HEK293 (cell line): ENCODE measurements around the gene UNC45B.

Experiments
- REPIN1 ChIP-seq: fragments of 450-650 bp; formaldehyde crosslinking; IDR thresholded peaks from 2 replicates; pipeline ENCODE4 v1.5.1; 2017; ENCODE audit warnings: missing biosample characterization, missing genetic modification characterization, low read depth
- YY1 ChIP-seq: fragments of 450-650 bp; formaldehyde crosslinking; IDR thresholded peaks from 2 replicates; pipeline ENCODE4 v1.5.1; 2018; ENCODE audit warnings: missing biosample characterization, missing genetic modification characterization
- ZNF23 ChIP-seq: fragments of 450-650 bp; formaldehyde crosslinking; IDR thresholded peaks from 2 replicates; pipeline ENCODE4 v1.5.1; 2016; ENCODE audit warnings: missing biosample characterization, missing genetic modification characterization, borderline replicate concordance
- ZNF274 ChIP-seq, 2 experiments: fragments of 200-500 bp in 1 of 2; fragments of 450-650 bp in 1 of 2; sonication (Bioruptor generic) in 1 of 2; formaldehyde crosslinking in 1 of 2; IDR thresholded peaks; 2 replicates each; pipeline versions ENCODE4 v1.5.1 to v1.6.1; 2014 to 2016; ENCODE audit warnings: borderline replicate concordance in 1 of 2, inconsistent platforms in 1 of 2, low read length in 1 of 2, missing biosample characterization in 1 of 2, missing genetic modification characterization in 1 of 2
- TF ChIP-seq, protein P1 (sequence below): fragments of 450-650 bp; formaldehyde crosslinking; IDR thresholded peaks from 2 replicates; pipeline ENCODE4 v1.5.1; 2016; ENCODE audit warnings: missing biosample characterization, missing genetic modification characterization
- TF ChIP-seq, protein P2 (sequence below): fragments of 450-650 bp; formaldehyde crosslinking; IDR thresholded peaks from 2 replicates; pipeline ENCODE4 v1.5.1; 2016; ENCODE audit warnings: missing biosample characterization, missing genetic modification characterization
- TF ChIP-seq, protein P3 (sequence below): fragments of 450-650 bp; formaldehyde crosslinking; IDR thresholded peaks from 2 replicates; pipeline ENCODE4 v1.5.1; 2016; ENCODE audit warnings: missing biosample characterization, missing genetic modification characterization, low read depth

DNA sequence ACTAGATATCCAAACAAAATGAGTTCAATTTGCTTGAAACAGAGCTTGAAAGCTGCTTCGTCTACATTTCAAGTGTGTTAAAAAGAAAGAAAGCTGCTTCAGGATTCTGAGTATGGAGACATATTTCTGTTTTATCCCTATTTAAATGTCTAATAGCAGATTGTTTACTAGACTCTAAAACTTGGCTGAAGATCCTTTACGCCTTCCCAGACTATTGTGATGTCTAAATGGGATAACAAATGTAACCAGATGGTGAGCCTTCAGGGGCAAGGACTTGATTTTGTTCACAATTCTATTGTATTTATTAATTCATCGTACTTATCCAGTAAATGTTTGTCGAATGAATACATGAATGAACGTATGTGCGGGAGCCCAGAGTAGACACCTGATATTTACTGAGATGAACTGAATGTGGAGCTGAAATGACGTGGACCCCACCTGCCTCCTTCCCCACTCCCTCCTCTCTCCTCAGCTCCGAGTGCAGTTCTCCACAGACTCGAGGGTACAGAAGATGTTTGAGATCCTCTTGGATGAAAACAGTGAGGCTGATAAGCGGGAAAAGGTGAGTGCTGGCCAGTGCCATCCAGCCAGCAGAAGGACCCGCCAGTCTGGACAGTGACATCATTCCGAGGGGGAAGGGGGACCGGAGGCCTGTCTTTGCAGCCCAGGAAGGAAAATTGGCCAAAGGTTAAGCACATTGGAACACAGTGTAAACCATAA is 5.0 kb downstream of the UNC45B start:
- no peak for TF ChIP-seq ZNF274 (IDR thresholded peaks at IDR 0.05; ENCODE audit: low read length)
- TF ChIP-seq ZNF274 (tag by site-specific recombination; IDR thresholded peaks at IDR 0.05; ENCODE audit: borderline replicate concordance), result no peak
- TF ChIP-seq, protein P1, sequence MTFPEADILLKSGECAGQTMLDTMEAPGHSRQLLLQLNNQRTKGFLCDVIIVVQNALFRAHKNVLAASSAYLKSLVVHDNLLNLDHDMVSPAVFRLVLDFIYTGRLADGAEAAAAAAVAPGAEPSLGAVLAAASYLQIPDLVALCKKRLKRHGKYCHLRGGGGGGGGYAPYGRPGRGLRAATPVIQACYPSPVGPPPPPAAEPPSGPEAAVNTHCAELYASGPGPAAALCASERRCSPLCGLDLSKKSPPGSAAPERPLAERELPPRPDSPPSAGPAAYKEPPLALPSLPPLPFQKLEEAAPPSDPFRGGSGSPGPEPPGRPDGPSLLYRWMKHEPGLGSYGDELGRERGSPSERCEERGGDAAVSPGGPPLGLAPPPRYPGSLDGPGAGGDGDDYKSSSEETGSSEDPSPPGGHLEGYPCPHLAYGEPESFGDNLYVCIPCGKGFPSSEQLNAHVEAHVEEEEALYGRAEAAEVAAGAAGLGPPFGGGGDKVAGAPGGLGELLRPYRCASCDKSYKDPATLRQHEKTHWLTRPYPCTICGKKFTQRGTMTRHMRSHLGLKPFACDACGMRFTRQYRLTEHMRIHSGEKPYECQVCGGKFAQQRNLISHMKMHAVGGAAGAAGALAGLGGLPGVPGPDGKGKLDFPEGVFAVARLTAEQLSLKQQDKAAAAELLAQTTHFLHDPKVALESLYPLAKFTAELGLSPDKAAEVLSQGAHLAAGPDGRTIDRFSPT (tag by site-specific recombination), result no peak
- TF ChIP-seq YY1 (tag by site-specific recombination), result no peak
- TF ChIP-seq, protein P2, sequence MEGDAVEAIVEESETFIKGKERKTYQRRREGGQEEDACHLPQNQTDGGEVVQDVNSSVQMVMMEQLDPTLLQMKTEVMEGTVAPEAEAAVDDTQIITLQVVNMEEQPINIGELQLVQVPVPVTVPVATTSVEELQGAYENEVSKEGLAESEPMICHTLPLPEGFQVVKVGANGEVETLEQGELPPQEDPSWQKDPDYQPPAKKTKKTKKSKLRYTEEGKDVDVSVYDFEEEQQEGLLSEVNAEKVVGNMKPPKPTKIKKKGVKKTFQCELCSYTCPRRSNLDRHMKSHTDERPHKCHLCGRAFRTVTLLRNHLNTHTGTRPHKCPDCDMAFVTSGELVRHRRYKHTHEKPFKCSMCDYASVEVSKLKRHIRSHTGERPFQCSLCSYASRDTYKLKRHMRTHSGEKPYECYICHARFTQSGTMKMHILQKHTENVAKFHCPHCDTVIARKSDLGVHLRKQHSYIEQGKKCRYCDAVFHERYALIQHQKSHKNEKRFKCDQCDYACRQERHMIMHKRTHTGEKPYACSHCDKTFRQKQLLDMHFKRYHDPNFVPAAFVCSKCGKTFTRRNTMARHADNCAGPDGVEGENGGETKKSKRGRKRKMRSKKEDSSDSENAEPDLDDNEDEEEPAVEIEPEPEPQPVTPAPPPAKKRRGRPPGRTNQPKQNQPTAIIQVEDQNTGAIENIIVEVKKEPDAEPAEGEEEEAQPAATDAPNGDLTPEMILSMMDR, result no peak
- no peak for TF ChIP-seq ZNF23 (tag by site-specific recombination)
- no peak for TF ChIP-seq REPIN1 (tag by site-specific recombination)
- TF ChIP-seq, protein P3, sequence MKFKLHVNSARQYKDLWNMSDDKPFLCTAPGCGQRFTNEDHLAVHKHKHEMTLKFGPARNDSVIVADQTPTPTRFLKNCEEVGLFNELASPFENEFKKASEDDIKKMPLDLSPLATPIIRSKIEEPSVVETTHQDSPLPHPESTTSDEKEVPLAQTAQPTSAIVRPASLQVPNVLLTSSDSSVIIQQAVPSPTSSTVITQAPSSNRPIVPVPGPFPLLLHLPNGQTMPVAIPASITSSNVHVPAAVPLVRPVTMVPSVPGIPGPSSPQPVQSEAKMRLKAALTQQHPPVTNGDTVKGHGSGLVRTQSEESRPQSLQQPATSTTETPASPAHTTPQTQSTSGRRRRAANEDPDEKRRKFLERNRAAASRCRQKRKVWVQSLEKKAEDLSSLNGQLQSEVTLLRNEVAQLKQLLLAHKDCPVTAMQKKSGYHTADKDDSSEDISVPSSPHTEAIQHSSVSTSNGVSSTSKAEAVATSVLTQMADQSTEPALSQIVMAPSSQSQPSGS (tag by site-specific recombination), result no peak
